OCI-LY7 (cell line): ENCODE measurements around the gene DOP1A. TPM values are rescaled to one million over a fixed set of nuclear protein-coding genes. Genes with fewer than 3 reads are reported as not detected.

ENCODE experiments used
- BruUV-seq: library from RNA; stranded (reverse); fragments of 400-500 nt; replicated peaks from 2 replicates; lab custom pipeline; 2021; lab: Mats Ljungman, UMichigan
- CTCF ChIA-PET: fragments of 300-600 bp; sonication (Branson Sonifier 250); formaldehyde crosslinking; loops from one replicate; lab custom pipeline; 2022; ENCODE audit warnings: antibody characterized with exemption; ENCODE audit not compliant: unreplicated experiment; lab: Charles Lee
- POLR2A ChIA-PET: fragments of 300-600 bp; sonication (Branson Sonifier 250); formaldehyde crosslinking; loops from one replicate; lab custom pipeline; 2022; ENCODE audit warnings: antibody characterized with exemption; lab: Charles Lee
- DNase-seq: peaks from one replicate; pipeline ENCODE4 v3.0.0-alpha.2; 2015; ENCODE audit warnings: low spot score
- H2AFZ ChIP-seq: fragments of 200-600 bp; sonication (generic), shearing (Covaris generic); 2 replicates; pipeline ENCODE4 v1.6.1; 2014; ENCODE audit warnings: mild to moderate bottlenecking, antibody characterized with exemption, low read length, moderate library complexity
- H3K27ac ChIP-seq: fragments of 200-600 bp; sonication (generic); 2 replicates; pipeline ENCODE4 v1.5.1; 2014; ENCODE audit warnings: mixed run types, low read depth, mild to moderate bottlenecking, moderate library complexity, low read length, inconsistent platforms; ENCODE audit not compliant: poor library complexity, severe bottlenecking
- H3K36me3 ChIP-seq: fragments of 200-600 bp; sonication (generic); 2 replicates; pipeline ENCODE4 v1.6.1; 2014; ENCODE audit warnings: mild to moderate bottlenecking, antibody characterized with exemption, low read length, moderate library complexity, mixed read lengths; ENCODE audit not compliant: insufficient read depth
- H3K4me1 ChIP-seq: fragments of 200-600 bp; sonication (generic); 2 replicates; pipeline ENCODE4 v1.5.1; 2014; ENCODE audit warnings: mild to moderate bottlenecking, low read length; ENCODE audit not compliant: insufficient read depth, poor library complexity, severe bottlenecking
- H3K4me2 ChIP-seq: fragments of 200-600 bp; sonication (generic); 2 replicates; pipeline ENCODE4 v1.6.1; 2014; ENCODE audit warnings: mild to moderate bottlenecking, low read length
- H3K4me3 ChIP-seq: fragments of 200-600 bp; sonication (generic); 2 replicates; pipeline ENCODE4 v1.5.1; 2014; ENCODE audit warnings: mild to moderate bottlenecking, low read depth, low read length; ENCODE audit not compliant: poor library complexity, severe bottlenecking
- H3K79me2 ChIP-seq: fragments of 200-600 bp; sonication (generic); 2 replicates; pipeline ENCODE4 v1.6.1; 2016; ENCODE audit warnings: low read depth, mild to moderate bottlenecking, low read length, moderate library complexity, mixed read lengths; ENCODE audit not compliant: insufficient read depth
- H3K9me2 ChIP-seq: fragments of 200-600 bp; sonication (generic); 2 replicates; pipeline ENCODE4 v1.6.1; 2016; ENCODE audit warnings: mild to moderate bottlenecking, low read length, mixed read lengths; ENCODE audit not compliant: insufficient read depth
- H3K9me3 ChIP-seq: fragments of 200-600 bp; sonication (generic); 2 replicates; pipeline ENCODE4 v1.6.1; 2014; ENCODE audit warnings: mild to moderate bottlenecking, mixed run types, low read length, mixed read lengths
- H4K20me1 ChIP-seq: fragments of 200-600 bp; sonication (generic); 2 replicates; pipeline ENCODE4 v1.6.1; 2014; ENCODE audit warnings: mild to moderate bottlenecking, antibody characterized with exemption, low read length, moderate library complexity, mixed read lengths; ENCODE audit not compliant: insufficient read depth
- CTCF ChIP-seq: fragments of 200-600 bp; sonication (generic); conservative IDR thresholded peaks from 2 replicates; pipeline ENCODE4 v1.5.1; 2014; ENCODE audit warnings: mild to moderate bottlenecking, antibody characterized with exemption, low read length, moderate library complexity, mixed read lengths
- EZH2phosphoT487 ChIP-seq: fragments of 200-600 bp; sonication (generic); IDR thresholded peaks from 2 replicates; pipeline ENCODE4 v1.6.1; 2018; ENCODE audit warnings: low read depth, borderline replicate concordance, mild to moderate bottlenecking, mixed run types, antibody characterized with exemption, low read length, moderate library complexity, mixed read lengths
- intact Hi-C: fragments of 100-400 bp; cut with micrococcal nuclease; formaldehyde crosslinking; loops from one replicate; pipeline ENCODE4 v1.10.0; 2022; ENCODE audit not compliant: unreplicated experiment
- total RNA-seq, 2 experiments: library from RNA; depleted of rRNA in 1 of 2; stranded (reverse); fragments of >200 nt in 1 of 2; shearing (Covaris generic) in 1 of 2; gene quantifications; 2 replicates each; pipeline ENCODE4 v1.2.3, GENCODE V29; 2014 to 2022

The DOP1A gene
- total RNA-seq, 2 experiments from 2014 or later, result 25.2 to 25.6 TPM

GRCh38 chr6:83071707-83072106 is 4.2 kb downstream of the DOP1A start:
- POLR2A ChIA-PET, result interaction anchor here (1.1 to 1.3 kb wide), 3 partner anchors 11 to 118 kb away, joined by 5 to 8 read pairs (median 7); no protein-coding TSS in a partner anchor
- H3K79me2 ChIP-seq, result peaks cover 55% of the 10 kb centered on the region

GRCh38 chr6:83072726-83073125 is 5.3 kb downstream of the DOP1A start:
- peaks cover 22% of the 10 kb centered on the region for H3K36me3 ChIP-seq
- TF ChIP-seq CTCF (no peak), EZH2phosphoT487 (no peak)
- peaks cover 55% of the 10 kb centered on the region for H3K79me2 ChIP-seq
- no peak overlapping the region for H3K27ac ChIP-seq
- H3K4me1 ChIP-seq, result peaks cover 24% of the 10 kb centered on the region
- no peak overlapping the region for H2AFZ ChIP-seq
- H3K9me2 ChIP-seq, result no peaks in the 10 kb centered on the region
- H3K9me3 ChIP-seq, result no peaks in the 10 kb centered on the region; the same call in 1 of the 2 replicates
- intact Hi-C loops, result no loop called here
- no TSS peak for BruUV-seq
- ChIA-PET POLR2A (interaction anchor here (1.1 to 1.3 kb wide), 3 partner anchors 9 to 16 kb away, joined by 4 to 5 read pairs (median 5); no protein-coding TSS in a partner anchor), CTCF (no interaction called here)
- no peak for DNase-seq
- H3K4me2 ChIP-seq, result no peak overlapping the region
- no peaks in the 10 kb centered on the region for H4K20me1 ChIP-seq
- H3K4me3 ChIP-seq, result no peak overlapping the region

More at GRCh38 chr6:83071707-83072106, 4.2 kb downstream of the DOP1A start:
- BruUV-seq, result no TSS peak
- no peak for DNase-seq
- TF ChIP-seq CTCF (no peak), EZH2phosphoT487 (no peak)
- intact Hi-C loops, result no loop called here
- Histone ChIP-seq H3K36me3 (peaks cover 20% of the 10 kb centered on the region), H3K27ac (no peak overlapping the region), H3K4me3 (no peak overlapping the region), H3K9me2 (no peaks in the 10 kb centered on the region), H3K4me1 (peaks cover 30% of the 10 kb centered on the region), H3K4me2 (no peak overlapping the region), H4K20me1 (no peaks in the 10 kb centered on the region), H3K9me3 (no peaks in the 10 kb centered on the region; the same call in 1 of the 2 replicates), H2AFZ (no peak overlapping the region)
- CTCF ChIA-PET, result no interaction called here

- Histone ChIP-seq H4K20me1 (peaks cover 5% of the 10 kb centered on the region; the same call in 1 of the 2 replicates), H2AFZ (no peak overlapping the region), H3K79me2 (peaks cover 50% of the 10 kb centered on the region), H3K9me3 (no peaks in the 10 kb centered on the region; the same call in 1 of the 2 replicates), H3K4me1 (peaks cover 24% of the 10 kb centered on the region), H3K4me2 (no peak overlapping the region), H3K9me2 (no peaks in the 10 kb centered on the region), H3K27ac (no peak overlapping the region), H3K36me3 (peaks cover 22% of the 10 kb centered on the region), H3K4me3 (no peak overlapping the region)
- ChIA-PET CTCF (no interaction called here), POLR2A (no interaction called here)
- intact Hi-C loops, result no loop called here
- BruUV-seq, result no TSS peak
- TF ChIP-seq CTCF (no peak), EZH2phosphoT487 (no peak)
- DNase-seq, result no peak
Observed at GRCh38 chr6:83073615-83074014, 6.1 kb downstream of the DOP1A start.
